HepG2 (cell line): Measurements from ENCODE around the gene NOP14. TPM values are rescaled to one million over a fixed set of nuclear protein-coding genes. Genes with fewer than 3 reads are reported as not detected.

Source experiments
- ATAC-seq: fragments of 200-7000 bp; cut with Tn5 transposase; 3 replicates; pipeline ENCODE4 v1.9.1; 2020; ENCODE audit warnings: mild to moderate bottlenecking, moderate library complexity
- BruUV-seq: library from RNA; stranded (reverse); fragments of 400-500 nt; replicated peaks from 2 replicates; lab custom pipeline; 2021; lab: Mats Ljungman, UMichigan
- CTCF ChIA-PET: fragments of 300-600 bp; formaldehyde crosslinking; extraction: SDS; loops from one replicate; lab custom pipeline; 2021; ENCODE audit warnings: low total read pairs, inconsistent platforms, low intra/inter-chr PET ratio; lab: Yijun Ruan, JAX
- POLR2A ChIA-PET: fragments of 350-600 bp; sonication (Branson Sonifier 250); formaldehyde crosslinking; loops from one replicate; lab custom pipeline; 2020; ENCODE audit warnings: antibody characterized with exemption, inconsistent platforms; lab: Yijun Ruan, JAX
- DNase-seq: peaks from one replicate; pipeline ENCODE4 v3.0.0-alpha.2; 2015; ENCODE audit warnings: low spot score
- FAIRE-seq: peaks from 3 replicates; lab custom pipeline; 2011; peaks lifted over from hg19 to GRCh38; lab: Jason Lieb, UNC
- H2AFZ ChIP-seq: one replicate; pipeline ENCODE4 v1.6.1; 2011; ENCODE audit warnings: low read length, inconsistent platforms
- H3K27ac ChIP-seq: fragments of 300-600 bp; 3 replicates; pipeline ENCODE4 v1.8.0; 2011; ENCODE audit warnings: mixed run types, mild to moderate bottlenecking, mixed read lengths, low read length, inconsistent platforms; ENCODE audit not compliant: insufficient read depth; ENCODE audit errors: extremely low read length
- H3K27me3 ChIP-seq, 2 experiments: fragments of 200-600 bp in 1 of 2; 2 replicates in 1 of 2; 3 replicates in 1 of 2; pipeline versions ENCODE4 v1.6.0 to v1.8.0; 2011; ENCODE audit warnings: low read length in 2 of 2, mild to moderate bottlenecking in 2 of 2, moderate library complexity in 2 of 2, inconsistent platforms in 1 of 2; ENCODE audit not compliant: insufficient read depth in 2 of 2, control insufficient read depth in 1 of 2
- H3K36me3 ChIP-seq, 2 experiments: fragments of 200-600 bp in 1 of 2; replicated peaks in 1 of 2; 2 replicates in 1 of 2; 3 replicates in 1 of 2; pipeline versions ENCODE4 v1.5.1 to v1.8.0; 2011; ENCODE audit warnings: low read length in 2 of 2, inconsistent platforms in 1 of 2; ENCODE audit not compliant: insufficient read depth in 2 of 2, control insufficient read depth in 1 of 2
- H3K4me1 ChIP-seq: 2 replicates; pipeline ENCODE4 v1.5.1; 2012; ENCODE audit warnings: low read length, inconsistent platforms; ENCODE audit not compliant: insufficient read depth
- H3K4me2 ChIP-seq: 2 replicates; pipeline ENCODE4 v1.6.0; 2011; ENCODE audit warnings: low read depth, low read length, inconsistent platforms
- H3K4me3 ChIP-seq, 3 experiments: fragments of 200-600 bp in 1 of 3; sonication (generic), shearing (Covaris generic) in 1 of 3; replicated peaks in 1 of 3; 2 replicates each; pipeline ENCODE4 v1.5.1; 2011 to 2016; ENCODE audit warnings: low read length in 3 of 3, inconsistent platforms in 2 of 3, low read depth in 2 of 3, mild to moderate bottlenecking in 2 of 3, control low read depth in 1 of 3, mixed read lengths in 1 of 3; ENCODE audit not compliant: insufficient read depth in 1 of 3
- H3K79me2 ChIP-seq: one replicate; pipeline ENCODE4 v1.6.1; 2011; ENCODE audit warnings: low read length, inconsistent platforms; ENCODE audit not compliant: insufficient read depth
- H3K9ac ChIP-seq: 2 replicates; pipeline ENCODE4 v1.6.0; 2011; ENCODE audit warnings: mild to moderate bottlenecking, low read depth, low read length, inconsistent platforms; ENCODE audit not compliant: insufficient read depth
- H3K9me3 ChIP-seq: 2 replicates; pipeline ENCODE4 v1.5.1; 2012; ENCODE audit warnings: mild to moderate bottlenecking, low read length
- H4K20me1 ChIP-seq: 2 replicates; pipeline ENCODE4 v1.6.0; 2011; ENCODE audit warnings: inconsistent platforms, mild to moderate bottlenecking, low read length, moderate library complexity; ENCODE audit not compliant: insufficient read depth
- ATF4 ChIP-seq, 2 experiments: fragments of 450-650 bp in 1 of 2; sonication (generic) in 1 of 2; formaldehyde crosslinking; IDR thresholded peaks; 2 replicates each; pipeline versions ENCODE4 v1.5.0 to v1.8.0; 2020 to 2022; ENCODE audit warnings: mild to moderate bottlenecking in 1 of 2, missing genetic modification reagents in 1 of 2
- CEBPG ChIP-seq: IDR thresholded peaks from 2 replicates; pipeline ENCODE4 v1.6.1; 2016
- KAT7 ChIP-seq: IDR thresholded peaks from 2 replicates; pipeline ENCODE4 v1.6.1; 2018; ENCODE audit warnings: borderline replicate concordance, missing compliant biosample characterization
- RARA ChIP-seq: IDR thresholded peaks from 2 replicates; pipeline ENCODE4 v1.6.1; 2016; ENCODE audit warnings: missing genetic modification reagents, missing compliant biosample characterization
- RBFOX2 ChIP-seq: fragments of 200-400 bp; formaldehyde crosslinking; IDR thresholded peaks from 2 replicates; pipeline ENCODE4 v1.6.1; 2017; ENCODE audit warnings: low read depth, mild to moderate bottlenecking, low read length
- ZBTB21 ChIP-seq: sonication (generic); formaldehyde crosslinking; IDR thresholded peaks from 2 replicates; pipeline ENCODE4 v1.4.0; 2020; ENCODE audit warnings: missing genetic modification reagents
- ZFP41 ChIP-seq: sonication (generic); formaldehyde crosslinking; IDR thresholded peaks from 2 replicates; pipeline ENCODE4 v1.4.0; 2020; ENCODE audit warnings: mild to moderate bottlenecking, missing genetic modification reagents, borderline replicate concordance
- ZNF563 ChIP-seq: sonication (generic); formaldehyde crosslinking; IDR thresholded peaks from 2 replicates; pipeline ENCODE4 v1.8.0; 2022; ENCODE audit warnings: mild to moderate bottlenecking, moderate library complexity, missing genetic modification reagents
- ZNF850 ChIP-seq: sonication (generic); formaldehyde crosslinking; conservative IDR thresholded peaks from 2 replicates; pipeline ENCODE4 v1.9.0; 2021; ENCODE audit warnings: mild to moderate bottlenecking, missing genetic modification reagents
- WGBS: methylation state at CpG from one replicate; pipeline ENCODE4 v1.1.6; 2017; ENCODE audit warnings: low lambda C conversion rate; 5-methylcytosine and 5-hydroxymethylcytosine counted together
- in situ Hi-C: cut with HindIII; loops from 2 replicates; pipeline ENCODE4 v1.10.0; 2017; ENCODE audit warnings: low pct_unique_long_range_greater_than_20kb; ENCODE audit not compliant: extremely low pct_ligation_motif_present
- intact Hi-C: fragments of 100-400 bp; cut with micrococcal nuclease; formaldehyde crosslinking; loops from one replicate; pipeline ENCODE4 v1.10.0; 2022; ENCODE audit not compliant: unreplicated experiment
- polyA plus RNA-seq, 8 experiments: library from polyadenylated mRNA; depleted of rRNA in 3 of 8; stranded (reverse) in 7 of 8; unstranded in 1 of 8; fragments of >200 nt; fragmentation: Illumina TruSeq in 4 of 8; extraction: Trizol in 4 of 8; gene quantifications; 2 replicates each; pipeline versions ENCODE4 v1.2.1 to v1.2.3, GENCODE V29; 2011 to 2016; ENCODE audit warnings: low read depth in 4 of 8, missing spikeins in 1 of 8, mixed read lengths in 1 of 8; ENCODE audit not compliant: insufficient read depth in 1 of 8
- total RNA-seq, 5 experiments: library from RNA; depleted of rRNA; stranded (reverse); fragments of >200 nt; fragmentation: Illumina TruSeq; extraction: Trizol; gene quantifications; 2 replicates each; pipeline ENCODE4 v1.2.3, GENCODE V29; 2016; ENCODE audit warnings: low read depth in 1 of 5

NOP14 gene
- total and polyA plus RNA-seq, 2 of the 13 experiments (the other 11 are each of a cell fraction or from before 2014, with no cell fraction given), result 6.9 to 47.9 TPM

GRCh38 chr4:2930135-2930757 is 33.0 kb downstream of the NOP14 start (continued):
- TF ChIP-seq ZNF563 (CRISPR knock-in tag) (no peak), CEBPG (CRISPR knock-in tag) (0 out of 2 replicates have a peak, but pooled peaks have one; percentile 24)
- TF ChIP-seq, all 625 proteins: peak for 5

GRCh38 chr4:2929469-2929868 is 33.7 kb downstream of the NOP14 start:
- Histone ChIP-seq H3K36me3 (peaks cover 25 to 47% of the 10 kb centered on the region in 2 experiments), H3K27ac (no peak overlapping the region), H3K9ac (no peak overlapping the region), H3K9me3 (no peaks in the 10 kb centered on the region), H3K4me1 (peaks cover 23% of the 10 kb centered on the region), H3K79me2 (no peaks in the 10 kb centered on the region), H3K4me3 (no peak overlapping the region), H3K27me3 (no peaks in the 10 kb centered on the region), H4K20me1 (no peaks in the 10 kb centered on the region), H2AFZ (no peak overlapping the region)
- TSS peak; percentile 62 for BruUV-seq
- FAIRE-seq (no peak), DNase-seq (no peak), ATAC-seq (no peak)
- CTCF ChIA-PET, result no interaction called here
- 95% methylated on average over 12 of the region's 16 CpGs for WGBS
- intact Hi-C loops (no loop called here), in situ Hi-C loops (no loop called here)
- POLR2A ChIA-PET, result no interaction called here
- TF ChIP-seq ZFP41 (CRISPR knock-in tag) (no peak), ZNF850 (CRISPR knock-in tag) (no peak), KAT7 (CRISPR knock-in tag) (no peak), RBFOX2 (0 out of 2 replicates have a peak, but pooled peaks have one; percentile 24), RARA (no peak), ATF4 (CRISPR knock-in tag; IDR thresholded peaks at IDR 0.05) (no peak), ZBTB21 (CRISPR knock-in tag) (no peak)
- TF ChIP-seq, all 625 proteins: peak for 1
- no peak overlapping the region for H3K4me2 ChIP-seq
